ENCODE measurements around the gene DNM1.

DNM1 gene

GRCh38 chr9:128159522-128159783 lies 43.7 kb upstream of the DNM1 start:
- Histone ChIP-seq H3K4me3 (ENCODE audit: low read depth in 1 of 2, low read length in 2 of 2) (peak overlapping the region; percentile 13 to 61; a peak in 3 of 4 replicates), H3K27ac (ENCODE audit: low read length) (peak overlapping the region; percentile 67), H2AFZ (ENCODE audit: low read depth, low read length) (peak overlapping the region; percentile 73), H3K4me1 (ENCODE audit: insufficient read depth, low read length) (peaks cover 25% of the 10 kb centered on the region), H3K4me2 (ENCODE audit: insufficient read depth, low read length) (peak overlapping the region; percentile 84), H3K9me3 (ENCODE audit: insufficient read depth, low read length, severe bottlenecking) (no peaks in the 10 kb centered on the region), H3K36me3 (ENCODE audit: insufficient read depth, low read length) (peaks cover 26% of the 10 kb centered on the region), H3K79me2 (ENCODE audit: insufficient read depth, low read length) (peaks cover 7% of the 10 kb centered on the region), H3K27me3 (ENCODE audit: insufficient read depth, low read length, poor library complexity) (no peaks in the 10 kb centered on the region), H3K9ac (ENCODE audit: low read depth, low read length) (peak overlapping the region; percentile 60), H4K20me1 (ENCODE audit: insufficient read depth, low read length) (peaks cover 17% of the 10 kb centered on the region; the same call in 1 of the 2 replicates)
- TF ChIP-seq EZH2 (IDR thresholded peaks at IDR 0.05; ENCODE audit: borderline replicate concordance, low read depth, low read length, severe bottlenecking) (no peak), CTCF (IDR thresholded peaks at IDR 0.05; ENCODE audit: borderline replicate concordance, extremely low read depth, low read length, poor library complexity, severe bottlenecking) (no peak)
- ATAC-seq (ENCODE audit: insufficient read depth, low read depth) (peak; percentile 21), DNase-seq (peak; percentile 56)

GRCh38 chr9:128159784-128160602 lies 43.2 kb upstream of the DNM1 start, which contains the start of gene BBLN:
Gene BBLN (plus strand): TSS chr9:128160265. CDS start chr9:128160408, 143 bp downstream.
- ATAC-seq (ENCODE audit: insufficient read depth, low read depth) = peak; percentile 88
- Histone ChIP-seq H2AFZ (ENCODE audit: low read depth, low read length) (peak within 1 kb of the TSS; percentile 96), H3K4me3 (ENCODE audit: low read depth in 1 of 2, low read length in 2 of 2) (peak within 1 kb of the TSS; percentile 69 to 90), H3K4me1 (ENCODE audit: insufficient read depth, low read length) (peaks cover 25% of the 10 kb centered on the region), H3K4me2 (ENCODE audit: insufficient read depth, low read length) (peak within 1 kb of the TSS; percentile 84), H3K9me3 (ENCODE audit: insufficient read depth, low read length, severe bottlenecking) (no peaks in the 10 kb centered on the region), H3K9ac (ENCODE audit: low read depth, low read length) (peak within 1 kb of the TSS; percentile 80), H3K27ac (ENCODE audit: low read length) (peak within 1 kb of the TSS; percentile 79), H3K79me2 (ENCODE audit: insufficient read depth, low read length) (peaks cover 7% of the 10 kb centered on the region), H4K20me1 (ENCODE audit: insufficient read depth, low read length) (peaks cover 17% of the 10 kb centered on the region; the same call in 1 of the 2 replicates), H3K36me3 (ENCODE audit: insufficient read depth, low read length) (peaks cover 29% of the 10 kb centered on the region), H3K27me3 (ENCODE audit: insufficient read depth, low read length, poor library complexity) (no peaks in the 10 kb centered on the region)
- TF ChIP-seq EZH2 (IDR thresholded peaks at IDR 0.05; ENCODE audit: borderline replicate concordance, low read depth, low read length, severe bottlenecking) (no peak), CTCF (IDR thresholded peaks at IDR 0.05; ENCODE audit: borderline replicate concordance, extremely low read depth, low read length, poor library complexity, severe bottlenecking) (no peak)
- peak; percentile 93 for DNase-seq

GRCh38 chr9:128160603-128160987 lies 42.6 kb upstream of the DNM1 start:
- ATAC-seq (ENCODE audit: insufficient read depth, low read depth) (peak; percentile 43), DNase-seq (peak; percentile 46)
- TF ChIP-seq EZH2 (IDR thresholded peaks at IDR 0.05; ENCODE audit: borderline replicate concordance, low read depth, low read length, severe bottlenecking) (no peak), CTCF (IDR thresholded peaks at IDR 0.05; ENCODE audit: borderline replicate concordance, extremely low read depth, low read length, poor library complexity, severe bottlenecking) (no peak)
- H3K9ac ChIP-seq (ENCODE audit: low read depth, low read length) = peak overlapping the region; percentile 80
- peak overlapping the region; percentile 79 for H3K27ac ChIP-seq (ENCODE audit: low read length)
- peaks cover 7% of the 10 kb centered on the region for H3K79me2 ChIP-seq (ENCODE audit: insufficient read depth, low read length)
- peaks cover 25% of the 10 kb centered on the region for H3K4me1 ChIP-seq (ENCODE audit: insufficient read depth, low read length)
- H4K20me1 ChIP-seq (ENCODE audit: insufficient read depth, low read length) = peaks cover 17% of the 10 kb centered on the region; the same call in 1 of the 2 replicates
- peak overlapping the region; percentile 96 for H2AFZ ChIP-seq (ENCODE audit: low read depth, low read length)
- no peaks in the 10 kb centered on the region for H3K9me3 ChIP-seq (ENCODE audit: insufficient read depth, low read length, severe bottlenecking)
- peak overlapping the region; percentile 69 to 90 for H3K4me3 ChIP-seq (ENCODE audit: low read depth in 1 of 2, low read length in 2 of 2)
- H3K27me3 ChIP-seq (ENCODE audit: insufficient read depth, low read length, poor library complexity) = no peaks in the 10 kb centered on the region
- H3K4me2 ChIP-seq (ENCODE audit: insufficient read depth, low read length) = peak overlapping the region; percentile 84
- H3K36me3 ChIP-seq (ENCODE audit: insufficient read depth, low read length) = peaks cover 29% of the 10 kb centered on the region

All from DND-41 (cell line).